GM13977 (cell line): Measurements from ENCODE around the gene TRPM2.

ENCODE experiments used
- DNase-seq: peaks from one replicate; pipeline ENCODE4 v3.0.0; 2012; ENCODE audit warnings: low spot score
- in situ Hi-C: fragments of 300-500 bp; cut with MboI; formaldehyde crosslinking; loops from one replicate; pipeline ENCODE4 v1.12.0; 2022; ENCODE audit warnings: low sequenced_read_pairs, low pct_unique_long_range_greater_than_20kb, mixed read lengths, inconsistent platforms; ENCODE audit not compliant: unreplicated experiment
- TF ChIP-seq, protein P1 (sequence below): IDR thresholded peaks from 2 replicates; pipeline ENCODE4 v1.5.1; 2012; ENCODE audit warnings: mild to moderate bottlenecking, control low read depth; ENCODE audit not compliant: insufficient read depth; ENCODE audit errors: extremely low read depth, missing control alignments

The TRPM2 gene

DNA sequence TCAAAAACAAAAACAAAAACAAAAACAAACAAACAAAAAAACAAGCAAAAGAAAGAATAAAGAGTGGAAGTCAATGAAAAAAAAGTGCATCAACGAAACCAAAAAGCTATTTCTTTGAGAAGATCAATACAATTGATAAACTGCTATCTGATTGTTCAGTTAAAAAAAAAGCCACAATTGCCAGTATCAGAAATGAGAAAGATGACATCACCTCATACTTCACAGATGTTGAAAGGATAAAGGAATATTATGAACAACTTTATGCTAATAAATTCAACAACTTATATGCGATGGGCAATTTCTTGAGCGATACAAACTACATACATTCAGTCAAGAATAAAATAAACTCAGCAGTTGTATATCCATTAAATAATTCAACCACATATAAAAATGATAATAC, 99.7 kb downstream of the TRPM2 start:
- DNase-seq: no peak
- in situ Hi-C loops: loop anchor here (25.0 kb wide), 1 partner anchor 366 kb away; no protein-coding TSS in a partner anchor
- TF ChIP-seq, protein P1, sequence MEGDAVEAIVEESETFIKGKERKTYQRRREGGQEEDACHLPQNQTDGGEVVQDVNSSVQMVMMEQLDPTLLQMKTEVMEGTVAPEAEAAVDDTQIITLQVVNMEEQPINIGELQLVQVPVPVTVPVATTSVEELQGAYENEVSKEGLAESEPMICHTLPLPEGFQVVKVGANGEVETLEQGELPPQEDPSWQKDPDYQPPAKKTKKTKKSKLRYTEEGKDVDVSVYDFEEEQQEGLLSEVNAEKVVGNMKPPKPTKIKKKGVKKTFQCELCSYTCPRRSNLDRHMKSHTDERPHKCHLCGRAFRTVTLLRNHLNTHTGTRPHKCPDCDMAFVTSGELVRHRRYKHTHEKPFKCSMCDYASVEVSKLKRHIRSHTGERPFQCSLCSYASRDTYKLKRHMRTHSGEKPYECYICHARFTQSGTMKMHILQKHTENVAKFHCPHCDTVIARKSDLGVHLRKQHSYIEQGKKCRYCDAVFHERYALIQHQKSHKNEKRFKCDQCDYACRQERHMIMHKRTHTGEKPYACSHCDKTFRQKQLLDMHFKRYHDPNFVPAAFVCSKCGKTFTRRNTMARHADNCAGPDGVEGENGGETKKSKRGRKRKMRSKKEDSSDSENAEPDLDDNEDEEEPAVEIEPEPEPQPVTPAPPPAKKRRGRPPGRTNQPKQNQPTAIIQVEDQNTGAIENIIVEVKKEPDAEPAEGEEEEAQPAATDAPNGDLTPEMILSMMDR: no peak

DNA sequence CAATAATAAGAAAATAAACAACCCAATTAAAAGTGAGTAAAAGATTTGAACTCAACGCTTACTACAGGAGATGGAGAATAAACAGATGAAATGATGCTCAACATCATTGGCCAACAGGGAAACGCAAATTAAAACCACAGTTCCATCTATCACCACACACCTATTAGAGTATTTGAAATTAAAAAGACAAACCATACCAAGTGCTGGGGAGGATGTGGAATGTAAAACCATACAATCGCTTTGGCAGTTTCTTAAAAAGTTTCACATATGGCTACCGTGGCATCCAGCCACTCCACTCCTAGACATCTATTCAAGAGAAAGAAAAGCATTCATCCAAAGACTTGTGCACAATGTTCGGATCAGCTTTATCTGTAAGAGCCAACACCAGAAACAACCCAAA, 100.6 kb downstream of the TRPM2 start:
- no peak for DNase-seq
- TF ChIP-seq, protein P1: no peak
- in situ Hi-C loops: loop anchor here (25.0 kb wide), 1 partner anchor 367 kb away; no protein-coding TSS in a partner anchor

DNA sequence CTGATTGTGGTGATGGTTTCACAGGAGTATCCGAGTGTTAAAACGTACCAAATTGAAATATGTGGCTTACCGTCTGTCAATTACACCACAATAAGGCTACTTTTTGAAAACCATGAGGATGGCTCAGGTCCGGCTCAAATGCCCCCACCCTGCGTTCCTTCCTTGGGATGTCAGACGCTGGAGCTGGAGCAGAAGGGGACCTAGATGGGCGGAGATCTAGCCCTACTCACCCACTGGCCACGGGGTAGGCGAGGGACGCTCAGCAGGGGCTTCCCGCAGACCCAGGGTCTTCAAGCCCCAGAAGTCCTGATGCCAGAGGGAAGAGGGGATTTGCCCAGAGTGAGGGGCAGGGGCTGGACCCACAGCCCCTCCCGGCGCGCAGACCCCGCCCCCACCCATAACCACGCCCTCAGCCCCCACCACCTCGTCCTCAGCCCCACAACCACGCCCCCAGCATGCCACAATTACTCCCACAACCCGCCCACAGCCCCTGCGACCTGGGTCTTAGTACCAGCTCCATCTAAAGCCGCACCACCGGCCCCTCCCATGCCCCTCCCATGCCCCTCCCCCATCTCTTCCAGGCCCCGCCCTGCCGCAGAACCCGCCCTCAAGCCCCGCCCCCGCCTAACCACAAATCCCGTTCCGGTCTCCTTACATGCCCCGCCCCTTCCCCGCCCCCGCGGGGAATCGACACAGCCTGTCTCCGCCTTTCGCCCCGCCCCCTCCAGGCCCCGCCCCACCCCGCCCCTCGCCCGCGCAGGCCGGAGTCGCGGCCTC, 101.5 kb downstream of the TRPM2 start, which contains the start of gene LRRC3:
Gene LRRC3, plus strand, starts transcription at position 764 of the 777 bp plus-strand sequence. CDS start 1,135 bp downstream, outside the sequence.
- TF ChIP-seq, protein P1: no peak
- in situ Hi-C loops: loop anchor here (25.0 kb wide), 1 partner anchor 368 kb away; no protein-coding TSS in a partner anchor
- peak; percentile 98 for DNase-seq

DNA sequence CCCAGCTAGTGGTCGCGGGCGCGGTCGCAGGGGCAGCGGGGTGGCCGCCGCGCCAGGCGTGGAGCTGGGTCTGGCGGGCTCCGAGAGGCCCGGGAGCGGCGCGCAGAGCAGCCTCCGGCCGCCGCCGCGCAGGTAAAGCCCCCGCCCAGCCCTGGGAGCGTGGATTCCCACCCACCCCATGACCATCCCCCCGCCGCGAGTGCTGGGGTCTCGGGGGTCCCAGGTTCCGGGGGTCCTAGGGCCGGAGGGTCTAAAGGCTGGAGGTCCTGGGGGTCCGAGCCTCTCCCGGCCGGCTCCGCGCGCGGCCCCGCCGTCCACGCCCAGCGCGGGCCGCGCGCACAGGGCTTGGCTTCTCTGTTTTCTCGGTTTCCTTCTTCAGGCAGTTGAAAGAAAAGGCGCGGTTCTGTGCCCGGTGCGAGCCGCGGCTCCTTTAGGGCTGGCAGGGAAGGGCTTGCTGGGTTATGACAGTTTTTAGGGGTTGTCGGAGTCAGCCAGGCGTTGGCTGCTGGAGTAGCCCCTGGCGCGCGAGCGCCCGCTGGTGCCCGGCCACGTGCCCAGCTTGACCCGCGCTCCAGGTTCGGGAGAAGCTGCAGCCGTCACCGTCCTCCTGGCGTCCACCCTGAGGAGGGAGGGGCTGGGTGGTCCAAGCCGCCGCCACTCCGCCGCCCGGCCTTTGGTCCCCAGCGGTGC, 102.2 kb downstream of the TRPM2 start:
- TF ChIP-seq, protein P1: peak; percentile 41
- peak; percentile 79 for DNase-seq
- in situ Hi-C loops: loop anchor here (25.0 kb wide), 1 partner anchor 368 kb away; no protein-coding TSS in a partner anchor

DNA sequence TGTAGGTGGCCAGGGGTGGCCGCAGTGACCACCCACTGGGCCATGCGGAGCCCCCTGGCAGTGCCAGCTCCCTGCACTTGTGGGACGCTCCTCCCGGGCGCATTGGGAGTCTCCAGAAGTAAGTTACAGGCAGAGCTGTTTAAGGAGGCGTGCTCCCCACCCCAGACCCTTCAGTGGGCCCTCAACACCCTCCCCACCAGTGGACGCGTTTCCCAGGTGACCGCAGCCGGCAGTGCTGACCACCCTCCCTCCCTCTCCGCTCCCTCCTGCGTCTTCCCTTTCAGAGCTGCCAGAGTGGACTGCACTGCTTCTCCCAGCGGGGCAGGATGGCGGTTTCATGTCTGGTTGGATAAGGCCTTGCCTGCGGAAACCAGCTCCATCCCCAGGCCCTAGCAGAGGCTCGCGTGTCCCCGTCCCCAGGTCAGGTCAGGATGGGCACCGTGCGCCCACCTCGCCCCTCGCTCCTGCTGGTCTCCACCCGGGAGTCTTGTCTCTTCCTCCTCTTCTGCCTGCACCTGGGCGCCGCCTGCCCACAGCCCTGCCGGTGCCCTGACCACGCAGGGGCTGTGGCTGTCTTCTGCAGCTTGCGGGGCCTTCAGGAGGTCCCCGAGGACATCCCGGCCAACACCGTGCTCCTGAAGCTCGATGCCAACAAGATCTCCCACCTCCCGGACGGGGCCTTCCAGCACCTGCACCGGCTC, 102.9 kb downstream of the TRPM2 start:
- in situ Hi-C loops: loop anchor here (25.0 kb wide), 1 partner anchor 369 kb away; no protein-coding TSS in a partner anchor
- TF ChIP-seq, protein P1: no peak
- no peak for DNase-seq
